PC-3 (cell line): ENCODE data around the gene ANKRD23. TPM values are rescaled to one million over a fixed set of nuclear protein-coding genes. Genes with fewer than 3 reads are reported as not detected.

Source experiments
- ATAC-seq: fragments of 200-7000 bp; cut with Tn5 transposase; 2 replicates; pipeline ENCODE4 v1.9.1; 2020; ENCODE audit warnings: mild to moderate bottlenecking, moderate library complexity
- BruUV-seq: library from RNA; stranded (reverse); fragments of 400-500 nt; replicated peaks from 2 replicates; lab custom pipeline; 2021; lab: Mats Ljungman, UMichigan
- CTCF ChIA-PET: fragments of 300-600 bp; sonication (Branson Sonifier 250); formaldehyde crosslinking; loops from one replicate; lab custom pipeline; 2022; ENCODE audit warnings: antibody characterized with exemption; lab: Charles Lee
- POLR2A ChIA-PET: fragments of 300-600 bp; sonication (Branson Sonifier 250); formaldehyde crosslinking; loops from one replicate; lab custom pipeline; 2022; ENCODE audit warnings: antibody characterized with exemption; ENCODE audit not compliant: unreplicated experiment; lab: Charles Lee
- DNase-seq: peaks from one replicate; pipeline ENCODE4 v3.0.0-alpha.2; 2015
- H2AFZ ChIP-seq: fragments of 300-600 bp; sonication (generic); 2 replicates; pipeline ENCODE4 v1.6.0; 2016; ENCODE audit warnings: antibody characterized with exemption, low read length
- H3F3A ChIP-seq: fragments of 300-600 bp; sonication (generic); one replicate; pipeline ENCODE4 v1.6.0; 2017; ENCODE audit warnings: antibody characterized with exemption, low read length, control low read depth, mild to moderate bottlenecking; ENCODE audit not compliant: unreplicated experiment
- H3K27ac ChIP-seq: fragments of 300-600 bp; sonication (generic); 2 replicates; pipeline ENCODE4 v1.5.1; 2016; ENCODE audit warnings: mild to moderate bottlenecking, low read length
- H3K27me3 ChIP-seq: fragments of 300-600 bp; sonication (generic); 2 replicates; pipeline ENCODE4 v1.6.1; 2016; ENCODE audit warnings: low read length, mixed read lengths
- H3K36me3 ChIP-seq: fragments of 300-600 bp; sonication (generic); 2 replicates; pipeline ENCODE4 v1.6.1; 2016; ENCODE audit warnings: low read depth, mixed run types, low read length, mixed read lengths
- H3K4me1 ChIP-seq: fragments of 300-600 bp; sonication (generic); 2 replicates; pipeline ENCODE4 v1.5.1; 2016; ENCODE audit warnings: low read length; ENCODE audit not compliant: insufficient read depth
- H3K4me2 ChIP-seq: fragments of 300-600 bp; sonication (generic); 2 replicates; pipeline ENCODE4 v1.6.0; 2016; ENCODE audit warnings: low read length
- H3K4me3 ChIP-seq: fragments of 300-600 bp; sonication (generic); 2 replicates; pipeline ENCODE4 v1.5.1; 2016; ENCODE audit warnings: mild to moderate bottlenecking, low read length, mixed read lengths
- H3K79me2 ChIP-seq: fragments of 300-600 bp; sonication (generic); 2 replicates; pipeline ENCODE4 v1.6.1; 2017; ENCODE audit warnings: low read length, mixed read lengths
- H3K9ac ChIP-seq: fragments of 300-600 bp; sonication (generic); 2 replicates; pipeline ENCODE4 v1.6.0; 2016; ENCODE audit warnings: mild to moderate bottlenecking, low read length
- H3K9me2 ChIP-seq: fragments of 300-600 bp; sonication (generic); replicated peaks from 2 replicates; pipeline ENCODE4 v1.6.1; 2016; ENCODE audit warnings: mixed run types, low read length, mixed read lengths
- H3K9me3 ChIP-seq: fragments of 300-600 bp; sonication (generic); 2 replicates; pipeline ENCODE4 v1.6.1; 2016; ENCODE audit warnings: low read length, mixed read lengths
- H4K20me1 ChIP-seq: fragments of 300-600 bp; sonication (generic); 2 replicates; pipeline ENCODE4 v1.6.1; 2016; ENCODE audit warnings: low read length, mixed read lengths
- CTCF ChIP-seq: fragments of 300-600 bp; sonication (generic); conservative IDR thresholded peaks from 2 replicates; pipeline ENCODE4 v1.5.1; 2017; ENCODE audit warnings: antibody characterized with exemption, low read depth, mild to moderate bottlenecking, low read length
- EZH2 ChIP-seq: fragments of 300-600 bp; sonication (generic); IDR thresholded peaks from one replicate; pipeline ENCODE4 v1.6.1; 2017; ENCODE audit warnings: antibody characterized with exemption, mild to moderate bottlenecking, low read length; ENCODE audit not compliant: unreplicated experiment
- EZH2phosphoT487 ChIP-seq: fragments of 300-600 bp; sonication (generic); IDR thresholded peaks from 2 replicates; pipeline ENCODE4 v1.6.1; 2018; ENCODE audit warnings: mild to moderate bottlenecking, antibody characterized with exemption, low read length, borderline replicate concordance
- intact Hi-C: fragments of 100-400 bp; cut with micrococcal nuclease; formaldehyde crosslinking; loops from 2 replicates; pipeline ENCODE4 v1.9.0; 2023
- total RNA-seq: library from RNA; depleted of rRNA; stranded (reverse); fragments of >200 nt; gene quantifications from 2 replicates; pipeline ENCODE4 v1.2.3, GENCODE V29; 2014

ANKRD23 gene
- total RNA-seq, 1 experiment from 2014 or later, result 8.2 TPM

GRCh38 chr2:96832754-96833507 lies 10.9 kb downstream of the ANKRD23 start:
- intact Hi-C loops, result no loop called here
- Histone ChIP-seq H3K79me2 (no peaks in the 10 kb centered on the region), H3K27me3 (no peaks in the 10 kb centered on the region), H3K36me3 (peaks cover 12% of the 10 kb centered on the region), H3K4me1 (peaks cover 11% of the 10 kb centered on the region), H3F3A (peaks cover 5% of the 10 kb centered on the region), H3K9me2 (no peaks in the 10 kb centered on the region), H3K4me3 (no peak overlapping the region), H2AFZ (no peak overlapping the region), H3K27ac (no peak overlapping the region), H3K9ac (no peak overlapping the region), H3K4me2 (no peak overlapping the region), H3K9me3 (no peaks in the 10 kb centered on the region), H4K20me1 (no peaks in the 10 kb centered on the region)
- CTCF ChIA-PET, result interaction anchor here (0.7 kb wide), 1 partner anchor 35 kb away, joined by 4 read pairs; no protein-coding TSS in a partner anchor
- no peak for TF ChIP-seq EZH2
- BruUV-seq, result TSS peak; percentile 12
- DNase-seq (peak; percentile 52), ATAC-seq (peak; percentile 89)
- POLR2A ChIA-PET, result interaction anchor here (0.6 kb wide), 1 partner anchor 25 kb away, joined by 7 read pairs; no protein-coding TSS in a partner anchor

- Histone ChIP-seq H3K9me2 (no peaks in the 10 kb centered on the region), H2AFZ (no peak overlapping the region), H3K4me1 (peaks cover 11% of the 10 kb centered on the region), H3K27me3 (no peaks in the 10 kb centered on the region), H3K79me2 (no peaks in the 10 kb centered on the region), H3K9ac (no peak overlapping the region), H3K4me2 (no peak overlapping the region), H3K27ac (no peak overlapping the region), H3K36me3 (peaks cover 12% of the 10 kb centered on the region), H3F3A (peaks cover 5% of the 10 kb centered on the region), H4K20me1 (no peaks in the 10 kb centered on the region), H3K9me3 (no peaks in the 10 kb centered on the region), H3K4me3 (no peak overlapping the region)
- ATAC-seq (no peak), DNase-seq (no peak)
- no TSS peak for BruUV-seq
- intact Hi-C loops, result no loop called here
- CTCF ChIA-PET, result no interaction called here
- TF ChIP-seq EZH2 (no peak), CTCF (no peak), EZH2phosphoT487 (no peak)
- POLR2A ChIA-PET, result no interaction called here
Measured at GRCh38 chr2:96832408-96832753, 11.4 kb downstream of the ANKRD23 start.

GRCh38 chr2:96831679-96832078 lies 12.1 kb downstream of the ANKRD23 start:
- no peak for ATAC-seq
- H3K79me2 ChIP-seq, result no peaks in the 10 kb centered on the region
- H3K9me2 ChIP-seq, result no peaks in the 10 kb centered on the region
- no peaks in the 10 kb centered on the region for H4K20me1 ChIP-seq
- ChIA-PET POLR2A (no interaction called here), CTCF (no interaction called here)
- no peak overlapping the region for H3K4me3 ChIP-seq
- no peaks in the 10 kb centered on the region for H3K27me3 ChIP-seq
- H3K9me3 ChIP-seq, result no peaks in the 10 kb centered on the region
- H3K36me3 ChIP-seq, result peaks cover 12% of the 10 kb centered on the region
- peaks cover 5% of the 10 kb centered on the region for H3F3A ChIP-seq
- no peak for DNase-seq
- intact Hi-C loops, result no loop called here
- no TSS peak for BruUV-seq
- TF ChIP-seq EZH2 (no peak), EZH2phosphoT487 (no peak), CTCF (no peak)
- no peak overlapping the region for H3K4me2 ChIP-seq
- H3K27ac ChIP-seq, result no peak overlapping the region
- peaks cover 11% of the 10 kb centered on the region for H3K4me1 ChIP-seq
- H2AFZ ChIP-seq, result no peak overlapping the region
- H3K9ac ChIP-seq, result no peak overlapping the region
